LNCaP clone FGC (cell line): Measurements from ENCODE around the gene C2orf42.
"Not testable (repeated sequence)": the region's sequence is repeated elsewhere in the genome, so short reads cannot be mapped to it uniquely, and the experiment has no call there.

Experiments used
- DNase-seq: peaks from one replicate; pipeline ENCODE4 v3.0.0-alpha.2; 2011; ENCODE audit warnings: low read depth
- H3K4me3 ChIP-seq: 2 replicates; pipeline ENCODE4 v1.5.1; 2011; ENCODE audit warnings: mild to moderate bottlenecking, low read depth, low read length, control low read depth
- TF ChIP-seq, protein P1 (sequence below): IDR thresholded peaks from 2 replicates; pipeline ENCODE4 v1.5.1; 2012; ENCODE audit warnings: mild to moderate bottlenecking; ENCODE audit not compliant: control insufficient read depth, insufficient read depth; ENCODE audit errors: extremely low read depth

Gene C2orf42

DNA sequence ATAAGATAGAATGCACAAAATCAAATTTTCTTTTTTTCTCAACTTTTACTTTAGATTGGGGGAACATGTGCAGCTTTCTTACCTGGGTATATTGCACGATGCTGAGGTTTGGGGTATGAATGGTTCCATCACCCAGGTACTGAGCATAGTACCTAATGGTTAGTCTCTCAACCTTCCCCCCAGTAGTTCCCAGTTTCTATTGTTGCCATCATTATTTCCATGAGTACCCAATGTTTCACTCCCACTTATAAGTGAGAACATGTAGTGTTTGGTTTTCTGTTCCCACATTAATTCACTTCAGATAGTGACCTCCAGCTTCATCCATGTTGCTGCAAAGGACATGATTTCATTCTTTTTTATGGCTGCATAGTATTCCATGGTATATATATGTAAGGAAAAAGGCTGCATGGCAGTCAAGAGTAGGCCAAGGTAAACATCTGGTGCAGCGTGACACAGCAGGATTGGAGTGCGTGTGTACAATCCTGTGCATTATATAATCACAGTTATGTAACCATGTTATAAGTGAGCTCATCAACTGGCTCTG is 10.5 kb upstream of the C2orf42 start:
- TF ChIP-seq, protein P1, sequence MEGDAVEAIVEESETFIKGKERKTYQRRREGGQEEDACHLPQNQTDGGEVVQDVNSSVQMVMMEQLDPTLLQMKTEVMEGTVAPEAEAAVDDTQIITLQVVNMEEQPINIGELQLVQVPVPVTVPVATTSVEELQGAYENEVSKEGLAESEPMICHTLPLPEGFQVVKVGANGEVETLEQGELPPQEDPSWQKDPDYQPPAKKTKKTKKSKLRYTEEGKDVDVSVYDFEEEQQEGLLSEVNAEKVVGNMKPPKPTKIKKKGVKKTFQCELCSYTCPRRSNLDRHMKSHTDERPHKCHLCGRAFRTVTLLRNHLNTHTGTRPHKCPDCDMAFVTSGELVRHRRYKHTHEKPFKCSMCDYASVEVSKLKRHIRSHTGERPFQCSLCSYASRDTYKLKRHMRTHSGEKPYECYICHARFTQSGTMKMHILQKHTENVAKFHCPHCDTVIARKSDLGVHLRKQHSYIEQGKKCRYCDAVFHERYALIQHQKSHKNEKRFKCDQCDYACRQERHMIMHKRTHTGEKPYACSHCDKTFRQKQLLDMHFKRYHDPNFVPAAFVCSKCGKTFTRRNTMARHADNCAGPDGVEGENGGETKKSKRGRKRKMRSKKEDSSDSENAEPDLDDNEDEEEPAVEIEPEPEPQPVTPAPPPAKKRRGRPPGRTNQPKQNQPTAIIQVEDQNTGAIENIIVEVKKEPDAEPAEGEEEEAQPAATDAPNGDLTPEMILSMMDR, result no peak

DNA sequence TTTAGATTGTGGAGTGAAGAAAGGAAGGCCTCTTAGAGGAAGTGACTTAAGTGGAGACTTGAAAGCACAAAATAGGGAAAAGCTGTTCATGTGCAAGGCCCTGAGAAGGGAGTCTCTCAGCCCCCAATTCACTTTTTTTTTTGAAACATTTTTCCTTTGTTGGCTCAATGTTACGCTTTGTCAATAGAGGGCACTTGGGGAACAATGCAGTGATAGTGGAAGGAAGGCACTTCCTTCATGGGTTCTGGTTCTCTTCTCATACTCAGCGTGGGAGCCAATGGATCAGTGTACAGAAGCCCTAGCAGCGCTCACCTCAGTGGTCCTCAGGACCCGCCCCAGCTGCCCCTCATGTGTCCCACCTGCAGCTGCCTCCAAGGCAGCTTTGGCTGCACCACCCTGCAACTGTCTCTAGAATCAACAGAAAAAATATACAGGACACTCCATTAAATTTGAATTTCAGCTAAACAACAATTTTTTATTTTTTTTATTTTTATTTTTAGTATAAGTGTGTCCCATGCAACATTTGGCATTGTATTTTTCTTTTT is 8.6 kb upstream of the C2orf42 start:
- no peak overlapping the region for H3K4me3 ChIP-seq
- DNase-seq, result no peak
- TF ChIP-seq, protein P1, result no peak

More for the DNA sequence above, 10.5 kb upstream of the C2orf42 start:
- no peak for DNase-seq
- no peak overlapping the region for H3K4me3 ChIP-seq

DNA sequence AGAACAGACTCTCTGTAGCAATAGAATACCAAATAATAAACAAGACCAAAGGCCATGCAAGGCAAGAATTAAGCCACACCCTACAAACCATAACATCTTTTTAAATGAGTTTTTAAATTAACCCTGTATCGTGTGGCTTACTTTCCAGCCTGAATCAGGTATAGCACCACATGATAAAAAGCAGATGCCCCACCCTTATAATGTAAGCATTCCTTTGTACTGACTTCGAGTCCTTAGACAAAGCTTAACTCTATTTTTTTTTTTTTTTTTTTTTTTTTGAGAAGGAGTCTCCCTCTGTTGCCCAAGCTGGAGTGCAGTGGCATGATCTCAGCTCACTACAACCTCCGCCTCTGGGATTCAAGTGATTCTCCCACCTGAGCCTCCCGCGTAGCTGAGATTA is 1.7 kb upstream of the C2orf42 start:
- TF ChIP-seq, protein P1, result no peak
- no peak for DNase-seq
- no peak overlapping the region for H3K4me3 ChIP-seq

DNA sequence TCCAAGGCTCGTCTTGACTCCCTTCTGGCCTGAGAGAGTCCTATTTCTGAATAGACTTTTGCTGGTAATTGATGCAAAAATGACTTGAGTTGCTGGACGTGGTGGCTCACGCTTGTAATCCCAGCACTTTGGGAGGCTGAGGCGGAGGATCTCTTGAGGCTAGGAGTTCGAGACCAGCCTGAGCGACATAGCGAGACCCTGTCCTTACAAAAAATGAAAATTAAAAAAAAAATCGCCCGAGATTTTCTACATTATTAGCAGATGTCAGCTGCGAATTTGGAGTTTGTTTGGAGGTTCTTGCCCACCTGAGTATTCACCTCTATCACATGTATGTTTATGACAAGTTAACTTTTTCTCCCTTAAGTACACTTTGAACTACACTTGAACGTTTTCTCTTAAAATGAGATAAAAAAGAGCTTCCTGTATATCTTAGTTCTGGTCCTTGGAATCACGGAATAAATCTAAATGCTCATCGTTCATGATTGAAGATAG is 471 bp upstream of the C2orf42 start:
- H3K4me3 ChIP-seq, result peak overlapping the region; percentile 71
- DNase-seq, result no peak
- TF ChIP-seq, protein P1, result no peak

- TF ChIP-seq, protein P1, result no peak
- no peak for DNase-seq
- H3K4me3 ChIP-seq, result no peak overlapping the region
Measured at GRCh38 chr2:70188460-70188859, 2.4 kb downstream of the C2orf42 start.

GRCh38 chr2:70187170-70187569 is 3.6 kb downstream of the C2orf42 start:
- not testable (repeated sequence) for DNase-seq, H3K4me3 ChIP-seq

DNA sequence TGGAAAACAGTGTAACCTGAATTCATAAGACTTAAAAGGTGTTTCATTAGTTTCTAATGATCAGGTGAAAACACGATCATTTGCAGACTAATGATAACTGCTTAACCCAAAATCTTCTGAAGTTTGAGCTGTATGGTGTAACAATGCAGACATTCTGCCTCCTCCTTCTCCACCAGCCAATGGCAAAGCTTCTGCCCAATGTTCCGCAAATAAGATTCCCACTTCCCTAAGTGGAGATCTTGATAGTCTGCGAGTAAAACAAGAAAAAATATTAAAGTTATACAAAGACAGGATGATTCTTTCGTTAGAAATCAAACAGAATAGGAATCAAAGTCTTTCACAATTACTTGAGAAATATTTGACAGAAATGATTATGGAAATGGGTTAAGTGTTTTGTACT is 8.1 kb downstream of the C2orf42 start:
- no peak for DNase-seq
- no peak overlapping the region for H3K4me3 ChIP-seq

More for the DNA sequence above, 8.1 kb downstream of the C2orf42 start:
- TF ChIP-seq, protein P1, result no peak
